Umbilical cord (tissue), 2 donors: Measurements from ENCODE around the gene GET4. TPM values are rescaled to one million over a fixed set of nuclear protein-coding genes. Genes with fewer than 3 reads are reported as not detected.

Source experiments
- DNase-seq: peaks from one replicate; pipeline ENCODE4 v3.0.0-alpha.2; 2015; ENCODE audit warnings: low spot score
- total RNA-seq: library from RNA; depleted of rRNA; stranded (reverse); fragments of >200 nt; gene quantifications from one replicate; pipeline ENCODE4 v1.2.3, GENCODE V29; 2014; ENCODE audit warnings: low replicate concordance; ENCODE audit not compliant: insufficient read depth

The GET4 gene
- total RNA-seq, 1 donor from 2014 or later = 16.1 TPM

GRCh38 chr7:898855-899681 is 22.7 kb downstream of the GET4 start:
- no peak for DNase-seq

DNA sequence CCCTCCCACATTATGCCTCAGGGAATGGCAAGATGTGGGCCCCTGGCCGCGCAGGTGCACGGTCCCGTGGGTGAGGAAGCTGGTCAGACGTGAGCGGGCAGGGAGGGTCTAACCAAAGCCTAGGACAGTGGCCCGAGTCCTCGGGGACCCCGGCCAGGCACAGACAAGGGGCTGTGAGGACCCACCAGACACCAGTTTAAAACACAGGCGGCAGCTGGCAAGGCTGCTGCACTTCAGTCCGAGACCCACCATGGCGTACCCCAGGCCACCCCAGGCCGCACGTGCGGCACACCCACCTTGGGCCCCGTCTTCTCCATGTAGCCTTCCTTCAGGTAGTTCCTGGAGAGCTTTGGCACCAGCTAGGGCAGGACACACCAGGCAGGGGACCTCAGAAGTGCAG is 23.5 kb downstream of the GET4 start:
- no peak for DNase-seq

DNA sequence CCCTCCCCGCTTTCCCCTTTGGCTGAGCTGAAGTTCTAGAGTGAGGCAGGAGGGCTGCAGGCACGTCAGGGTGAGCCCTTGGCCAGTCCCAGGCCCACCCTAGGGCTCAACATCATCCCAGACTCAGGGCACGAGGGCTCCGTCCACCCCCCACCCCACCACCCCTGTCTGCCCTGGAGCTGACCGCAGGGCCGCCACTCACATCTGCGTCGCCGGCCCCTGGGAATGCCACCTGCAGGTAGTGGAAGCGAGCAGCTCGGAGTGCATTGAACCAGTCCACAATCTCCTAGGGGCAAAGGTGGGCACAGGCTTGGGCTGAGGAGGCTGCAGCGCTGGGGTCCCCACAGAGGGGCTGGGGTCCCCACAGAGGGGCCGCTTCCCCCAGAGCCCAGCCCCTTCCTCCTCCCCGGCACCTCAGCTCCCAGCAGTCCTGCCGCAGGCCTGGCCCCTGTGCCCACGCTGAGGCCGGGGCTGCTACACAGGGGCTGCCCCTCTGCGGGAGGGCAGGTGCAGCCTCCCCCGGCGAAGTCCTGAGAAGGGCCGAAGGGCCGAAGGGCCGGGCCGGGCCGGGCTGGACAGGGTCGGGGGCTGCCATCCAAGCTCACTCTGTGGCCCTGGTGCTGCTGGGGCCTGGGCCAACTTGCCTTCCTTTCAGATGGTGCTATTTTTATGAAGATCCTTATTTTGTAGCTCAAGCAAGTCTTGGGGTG is 24.1 kb downstream of the GET4 start:
- DNase-seq = no peak

DNA sequence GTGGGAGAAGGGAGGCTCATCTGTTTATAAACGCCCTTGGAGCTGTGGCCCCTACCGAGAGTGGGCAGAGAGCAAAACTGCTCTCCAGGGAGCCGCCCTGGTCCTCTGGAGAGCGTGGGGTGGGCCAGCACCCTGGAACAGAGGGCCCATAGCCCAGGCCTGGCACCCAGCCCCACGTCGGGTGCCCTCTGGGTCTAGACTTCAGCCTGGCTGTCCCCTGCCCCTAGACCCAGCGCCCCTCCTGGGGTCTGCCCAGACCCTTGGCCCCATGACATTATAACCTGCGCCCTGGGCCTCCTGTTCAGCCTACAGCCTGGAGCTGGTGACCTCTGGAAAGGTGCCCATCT is 24.7 kb downstream of the GET4 start:
- no peak for DNase-seq

GRCh38 chr7:901388-902154 is 25.2 kb downstream of the GET4 start:
- peak; percentile 69 for DNase-seq

DNA sequence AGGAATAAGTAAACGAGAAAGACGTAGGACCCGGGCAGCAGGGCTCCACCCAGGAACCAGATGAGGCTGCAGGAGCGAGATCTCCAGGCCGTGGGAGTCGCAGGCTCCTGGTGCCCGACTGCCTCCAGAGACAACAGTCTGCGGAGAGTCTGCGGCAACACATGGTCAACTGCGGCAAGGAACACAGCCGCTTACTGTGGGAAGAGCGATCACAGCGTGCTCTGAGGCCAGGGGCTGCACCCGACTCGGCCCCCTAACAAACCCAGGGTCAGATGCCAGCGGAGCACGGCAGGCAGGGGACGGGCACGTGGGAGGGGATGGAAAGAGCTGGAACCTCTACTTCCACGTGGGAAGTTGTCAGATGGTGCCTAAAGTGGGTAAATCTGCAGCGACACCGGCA is 26.6 kb downstream of the GET4 start:
- no peak for DNase-seq

DNA sequence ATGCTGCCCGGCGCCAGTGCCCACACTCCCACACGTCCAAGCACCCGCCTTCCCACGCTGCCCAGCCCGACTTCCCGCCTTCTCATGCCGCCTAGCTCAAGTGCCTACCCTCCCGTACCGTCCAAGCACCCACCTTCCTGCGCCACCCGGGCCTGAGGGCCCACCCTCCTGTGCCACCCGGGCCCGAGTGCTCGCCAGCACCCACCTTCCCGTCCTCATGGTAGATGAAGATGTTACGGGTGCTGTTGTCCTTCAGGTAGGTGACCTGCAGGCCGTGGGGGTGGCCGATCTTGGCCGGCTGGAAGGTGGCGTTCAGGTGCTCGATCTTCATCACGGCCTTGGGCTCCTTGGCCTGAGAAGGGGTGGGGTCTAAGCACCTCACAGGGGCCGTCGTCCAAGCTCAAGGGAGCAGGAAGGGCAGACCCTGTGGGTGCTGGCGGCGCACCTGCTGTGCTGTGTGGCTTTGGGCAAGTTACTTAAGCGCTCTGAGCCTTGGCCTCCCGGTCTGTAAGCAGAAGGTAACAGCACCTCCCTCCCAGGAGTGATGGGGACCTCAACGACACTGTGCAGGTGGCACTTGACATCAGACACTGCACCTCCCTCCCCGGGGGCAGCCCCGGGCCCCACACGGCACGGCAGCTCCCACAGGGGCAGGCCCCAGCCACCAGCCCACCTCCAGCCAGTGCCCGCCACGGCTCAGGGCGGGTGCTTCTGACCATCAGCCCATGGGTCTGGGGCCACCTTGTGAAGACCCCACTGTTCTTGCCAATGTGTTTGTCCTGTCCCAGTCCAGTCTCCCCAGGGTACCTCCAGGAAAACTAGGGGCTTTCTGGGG is 27.8 kb downstream of the GET4 start:
- DNase-seq = no peak

- DNase-seq = no peak
Observed at GRCh38 chr7:904847-905246, 28.5 kb downstream of the GET4 start.

GRCh38 chr7:906776-907157 is 30.4 kb downstream of the GET4 start:
- no peak for DNase-seq

- no peak for DNase-seq
Observed at GRCh38 chr7:907158-907980, 31.0 kb downstream of the GET4 start.

DNA sequence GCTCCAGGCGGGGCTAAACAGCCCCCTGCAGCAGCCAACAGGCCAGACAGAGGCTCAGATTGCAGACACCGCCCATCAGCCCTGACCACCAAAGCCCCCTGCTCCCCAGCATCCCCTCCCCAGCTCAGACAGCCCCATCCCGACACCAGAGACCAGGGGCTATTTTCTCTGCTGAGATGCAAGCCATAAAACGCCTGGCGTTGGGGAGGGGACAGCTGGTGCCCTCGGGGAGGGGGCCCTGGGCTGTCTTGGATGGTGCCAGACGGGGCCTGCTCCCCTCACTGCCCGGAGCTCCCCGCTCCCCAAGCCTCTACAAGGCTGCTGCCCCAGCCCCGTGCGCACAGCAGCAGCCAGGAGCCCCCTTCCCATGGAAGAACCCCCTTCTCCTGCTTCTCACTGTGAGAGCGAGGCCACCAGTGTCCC is 31.8 kb downstream of the GET4 start:
- no peak for DNase-seq

- DNase-seq = peak; percentile 44
Observed at GRCh38 chr7:908591-909357, 32.4 kb downstream of the GET4 start.

DNA sequence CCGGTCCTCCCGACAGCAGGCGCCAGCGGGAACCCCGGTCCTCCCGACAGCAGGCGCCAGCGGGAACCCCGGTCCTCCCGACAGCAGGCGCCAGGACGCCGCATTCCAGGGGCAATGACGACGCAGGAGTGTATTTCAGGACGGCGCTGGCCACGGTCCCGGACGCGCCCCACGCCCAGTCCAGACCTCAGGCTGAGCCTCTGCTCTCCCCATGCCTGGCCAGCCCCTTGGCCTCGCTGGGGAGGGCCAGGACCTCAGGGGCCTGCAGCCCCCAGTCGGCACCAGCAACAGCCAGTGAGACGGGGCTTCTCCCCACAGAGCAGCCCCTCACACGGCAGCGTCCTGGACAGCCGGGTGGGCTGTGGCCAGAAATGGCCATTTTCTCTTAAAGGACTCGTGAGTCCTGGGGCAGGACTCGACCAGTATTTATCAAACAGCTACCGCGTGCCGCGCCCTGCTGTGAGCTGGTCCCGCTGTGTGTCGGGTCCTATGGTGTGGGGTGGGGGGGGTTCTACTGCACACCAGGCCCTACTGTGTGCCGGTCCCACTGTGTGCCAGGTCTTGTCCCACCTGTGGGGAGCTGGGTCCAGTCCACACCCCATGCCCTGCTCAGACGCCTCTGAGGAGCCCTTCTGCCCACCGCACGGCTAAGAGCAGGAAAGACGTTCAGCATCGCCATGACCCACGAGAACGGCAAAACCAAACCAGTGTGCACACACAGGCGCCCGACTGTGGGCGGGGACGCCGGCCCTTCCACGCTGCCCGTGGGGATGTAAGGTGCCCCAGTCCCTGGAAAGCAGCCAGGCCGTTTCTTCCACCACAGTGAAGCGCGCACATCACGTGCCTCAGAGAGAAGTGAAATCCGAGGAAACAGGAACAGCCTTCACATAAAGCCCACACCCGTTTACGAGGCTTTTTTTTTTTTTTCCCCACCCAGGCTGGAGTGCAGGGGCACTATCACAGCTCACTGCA is 33.3 kb downstream of the GET4 start:
- peak; percentile 63 for DNase-seq

DNA sequence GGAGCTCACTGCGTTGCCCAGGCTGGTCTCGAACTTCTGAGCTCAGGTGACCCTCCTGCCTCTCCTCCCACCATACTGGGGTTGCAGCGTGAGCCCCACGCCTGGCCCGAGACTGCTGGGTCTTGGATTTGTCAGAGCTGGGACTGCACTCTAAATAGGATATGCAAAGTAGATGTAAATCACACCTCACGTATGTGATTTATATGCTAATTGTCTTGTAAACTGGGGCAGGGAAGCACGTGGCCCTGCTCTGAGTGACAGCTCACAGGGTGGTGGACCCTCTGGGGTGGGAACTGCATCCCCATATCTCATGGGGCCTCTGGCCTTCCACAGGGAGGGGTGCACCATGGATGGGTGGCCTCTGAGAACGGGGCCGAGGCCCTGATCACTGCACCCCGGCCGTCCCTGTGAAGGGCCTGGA is 34.1 kb downstream of the GET4 start:
- no peak for DNase-seq

DNA sequence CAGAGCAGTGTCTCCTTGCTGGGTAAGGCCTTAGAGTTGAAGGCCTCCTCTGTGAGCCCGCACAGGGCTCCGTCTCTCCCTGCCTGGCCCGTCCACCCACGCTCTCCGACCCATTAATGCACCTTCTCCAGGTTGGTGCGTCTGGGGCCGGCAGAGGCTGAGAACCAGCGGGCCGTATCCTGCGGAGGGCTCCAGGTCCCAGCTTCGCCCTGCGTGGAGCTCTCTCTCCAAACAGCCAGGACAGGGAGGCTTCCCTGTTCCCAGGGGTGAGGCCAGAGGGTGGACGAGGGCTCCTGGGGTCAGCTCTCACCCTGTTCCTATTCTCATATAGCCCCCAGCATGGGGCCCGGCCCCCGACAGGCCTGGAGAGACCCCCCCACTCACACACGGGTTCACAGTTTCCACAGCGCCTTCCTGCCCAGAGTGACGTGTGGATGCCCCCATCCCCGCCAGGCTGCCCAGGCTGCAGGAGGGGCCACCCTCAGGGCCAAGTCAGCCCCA is 34.6 kb downstream of the GET4 start:
- no peak for DNase-seq

- DNase-seq = no peak
Observed at GRCh38 chr7:911791-912480, 35.6 kb downstream of the GET4 start.

GRCh38 chr7:913736-914520 is 37.6 kb downstream of the GET4 start:
- DNase-seq = no peak
